Measurements from ENCODE around the gene CSNK1E. TPM values are rescaled to one million over a fixed set of nuclear protein-coding genes. Genes with fewer than 3 reads are reported as not detected.

CSNK1E gene
- total RNA-seq, 4 donors from 2014 or later, result 29.8 to 66.3 (median 40.3) TPM

DNA sequence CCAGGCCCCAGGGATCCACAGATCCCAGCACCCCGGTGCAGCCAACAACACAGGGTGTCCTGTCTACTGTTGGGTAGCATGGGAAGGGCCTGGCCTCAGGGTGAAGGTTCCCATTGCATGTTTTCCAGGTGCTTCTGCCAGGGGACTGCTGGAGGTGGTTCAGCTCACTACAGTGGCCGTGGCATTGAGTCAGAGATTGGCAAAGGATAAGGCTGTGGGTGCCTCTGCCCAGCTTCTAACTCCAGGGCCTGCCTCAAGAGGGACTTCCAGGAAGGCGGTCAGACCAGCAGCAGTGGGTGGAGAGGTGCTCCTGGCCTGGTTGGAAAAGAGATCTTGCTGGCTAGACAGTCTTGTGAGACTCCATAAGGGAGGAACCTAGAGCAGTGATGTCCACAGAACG lies 20.9 kb downstream of the CSNK1E start:
- ATAC-seq (peak in 1 of 2 donors; percentile 33), DNase-seq (no peak)
- no peak for TF ChIP-seq CTCF (IDR thresholded peaks at IDR 0.05 in 4 of 5, conservative IDR thresholded peaks at IDR 0.05 in 1 of 5)
- TF ChIP-seq POLR2A (IDR thresholded peaks at IDR 0.05), result no peak
- no peaks in the 10 kb centered on the region for H3K9me3 ChIP-seq
- intact Hi-C loops (cut with DNase I; ENCODE audit: low total_unique reads) (loop anchor here (5.0 kb wide), 1 partner anchor 56 kb away; no protein-coding TSS in a partner anchor), in situ Hi-C loops (cut with MboI; ENCODE audit: low sequenced_read_pairs in 4 of 4) (no loop called here)
- no peaks in the 10 kb centered on the region for H3K27me3 ChIP-seq
- peak overlapping the region; percentile 38 to 71 (median 57) for H3K27ac ChIP-seq
- H3K4me1 ChIP-seq, result peaks cover 21 to 23% of the 10 kb centered on the region in 2 donors
- no peak overlapping the region for H3K4me3 ChIP-seq
- H3K36me3 ChIP-seq, result peaks cover 0 to 94% of the 10 kb centered on the region in 2 donors

- peaks cover 0 to 88% of the 10 kb centered on the region in 2 donors for H3K36me3 ChIP-seq
- intact Hi-C loops (cut with DNase I; ENCODE audit: low total_unique reads) (loop anchor here (5.0 kb wide), 1 partner anchor 56 kb away; no protein-coding TSS in a partner anchor), in situ Hi-C loops (cut with MboI; ENCODE audit: low sequenced_read_pairs in 4 of 4) (no loop called here)
- no peaks in the 10 kb centered on the region for H3K27me3 ChIP-seq
- peak overlapping the region; percentile 38 to 71 (median 57) for H3K27ac ChIP-seq
- no peak overlapping the region for H3K4me3 ChIP-seq
- H3K9me3 ChIP-seq, result no peaks in the 10 kb centered on the region
- DNase-seq (no peak), ATAC-seq (no peak)
- no peak for TF ChIP-seq CTCF (IDR thresholded peaks at IDR 0.05 in 4 of 5, conservative IDR thresholded peaks at IDR 0.05 in 1 of 5)
- TF ChIP-seq POLR2A (IDR thresholded peaks at IDR 0.05), result no peak
- peaks cover 21 to 23% of the 10 kb centered on the region in 2 donors for H3K4me1 ChIP-seq
Measured at GRCh38 chr22:38295863-38296262, 21.4 kb downstream of the CSNK1E start.

DNA sequence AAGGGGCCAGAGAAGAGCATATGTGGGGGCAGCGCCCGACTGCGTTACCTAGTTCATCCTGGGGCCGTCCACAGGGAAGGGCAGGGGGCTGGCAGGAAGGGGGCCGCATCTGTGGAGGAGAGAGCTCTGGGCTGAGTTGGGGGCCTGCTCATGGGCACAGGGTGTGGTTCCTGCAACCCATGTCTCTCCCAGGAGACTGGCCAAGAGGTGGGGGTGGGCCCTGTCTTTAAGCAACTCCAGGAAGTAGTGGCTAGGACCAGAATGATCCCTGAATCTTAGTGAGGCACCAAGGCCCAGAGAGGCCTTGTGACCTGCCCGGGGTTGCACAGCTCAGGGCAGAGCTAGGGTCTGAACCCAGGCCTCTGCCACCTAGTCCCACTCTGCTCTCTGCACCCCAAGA lies 21.9 kb downstream of the CSNK1E start:
- Histone ChIP-seq H3K36me3 (peaks cover 0 to 85% of the 10 kb centered on the region in 2 donors), H3K27ac (peak overlapping the region; percentile 17 to 72 (median 70)), H3K4me3 (no peak overlapping the region), H3K27me3 (no peaks in the 10 kb centered on the region), H3K9me3 (no peaks in the 10 kb centered on the region), H3K4me1 (peaks cover 17 to 22% of the 10 kb centered on the region in 2 donors)
- in situ Hi-C loops (cut with MboI; ENCODE audit: low sequenced_read_pairs in 4 of 4) (no loop called here), intact Hi-C loops (cut with DNase I; ENCODE audit: low total_unique reads) (loop anchor here (5.0 kb wide), 1 partner anchor 57 kb away; no protein-coding TSS in a partner anchor)
- TF ChIP-seq CTCF (IDR thresholded peaks at IDR 0.05 in 4 of 5, conservative IDR thresholded peaks at IDR 0.05 in 1 of 5) (no peak), POLR2A (IDR thresholded peaks at IDR 0.05) (no peak)
- ATAC-seq, result no peak
- no peak for DNase-seq

DNA sequence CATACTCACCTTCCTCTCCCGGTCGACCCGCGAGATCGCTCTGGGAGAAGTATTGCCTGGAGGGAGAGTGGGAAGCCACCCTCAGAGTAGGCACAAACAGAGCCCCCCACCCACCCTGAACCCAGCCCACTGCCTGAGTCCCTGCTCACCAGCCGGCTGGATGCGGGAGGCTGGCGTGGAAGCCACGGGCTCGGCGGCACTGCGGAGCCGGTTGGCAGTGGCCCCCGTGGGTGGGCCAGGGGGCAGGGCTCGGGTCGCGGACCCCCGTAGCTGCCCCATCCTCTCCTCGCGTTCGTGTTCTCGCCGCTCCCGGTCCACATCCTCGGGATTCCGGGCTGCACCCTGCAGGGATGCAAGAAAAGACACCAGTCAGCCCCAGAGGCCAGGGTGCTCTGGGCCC lies 23.0 kb downstream of the CSNK1E start:
- Histone ChIP-seq H3K4me1 (peaks cover 7 to 12% of the 10 kb centered on the region in 2 donors), H3K27me3 (no peaks in the 10 kb centered on the region), H3K9me3 (no peaks in the 10 kb centered on the region), H3K36me3 (peaks cover 0 to 84% of the 10 kb centered on the region in 2 donors), H3K27ac (peak overlapping the region; percentile 61 to 72 (median 70)), H3K4me3 (no peak overlapping the region)
- TF ChIP-seq CTCF (IDR thresholded peaks at IDR 0.05 in 4 of 5, conservative IDR thresholded peaks at IDR 0.05 in 1 of 5), result no peak
- no peak for TF ChIP-seq POLR2A (IDR thresholded peaks at IDR 0.05)
- ATAC-seq, result no peak
- no peak for DNase-seq
- intact Hi-C loops (cut with DNase I; ENCODE audit: low total_unique reads) (no loop called here), in situ Hi-C loops (cut with MboI; ENCODE audit: low sequenced_read_pairs in 4 of 4) (no loop called here)

DNA sequence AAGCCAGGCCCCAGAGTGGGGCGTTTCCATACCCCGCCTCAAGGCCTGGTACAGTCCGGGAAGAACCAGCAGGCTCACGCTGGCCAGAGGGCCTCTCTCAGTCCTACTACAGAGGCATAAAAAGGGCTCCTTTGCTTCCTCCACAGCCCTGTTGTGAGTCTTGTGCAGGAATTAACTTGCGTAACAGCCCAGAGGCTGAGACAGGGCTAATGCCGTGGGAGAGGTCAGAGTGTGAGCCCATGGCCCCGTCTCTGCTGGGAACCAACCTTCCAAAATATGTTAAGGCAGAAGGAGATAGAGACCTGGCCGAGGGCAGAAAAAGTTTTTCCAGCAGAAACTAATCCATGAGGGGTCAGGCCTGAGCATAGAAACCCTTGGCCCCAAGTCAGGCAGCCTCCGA lies 24.5 kb downstream of the CSNK1E start:
- in situ Hi-C loops (cut with MboI; ENCODE audit: low sequenced_read_pairs in 4 of 4), result no loop called here
- intact Hi-C loops (cut with DNase I; ENCODE audit: low total_unique reads), result no loop called here
- Histone ChIP-seq H3K27ac (peak overlapping the region; percentile 61 to 72 (median 70)), H3K4me1 (peaks cover 7 to 9% of the 10 kb centered on the region in 2 donors), H3K4me3 (no peak overlapping the region), H3K9me3 (no peaks in the 10 kb centered on the region), H3K36me3 (peaks cover 0 to 76% of the 10 kb centered on the region in 2 donors), H3K27me3 (no peaks in the 10 kb centered on the region)
- peak in 1 of 2 donors; percentile 43 for ATAC-seq
- no peak for DNase-seq
- TF ChIP-seq CTCF (IDR thresholded peaks at IDR 0.05 in 4 of 5, conservative IDR thresholded peaks at IDR 0.05 in 1 of 5), result no peak
- TF ChIP-seq POLR2A (IDR thresholded peaks at IDR 0.05), result no peak

All from gastrocnemius medialis (tissue), 4 donors.